Hepatocyte (in vitro differentiated cells): ENCODE measurements around the gene RNU6-9. TPM values are rescaled to one million over a fixed set of nuclear protein-coding genes. Genes with fewer than 3 reads are reported as not detected.

Source experiments
- DNase-seq: peaks from one replicate; pipeline ENCODE4 v3.0.0-alpha.2; 2016; ENCODE audit warnings: low spot score
- H2AFZ ChIP-seq: fragments of 200-600 bp; sonication (generic); 2 replicates; pipeline ENCODE4 v1.6.0; 2016; ENCODE audit warnings: antibody characterized with exemption, mild to moderate bottlenecking
- H3K27ac ChIP-seq: fragments of 200-600 bp; sonication (generic); 2 replicates; pipeline ENCODE4 v1.5.1; 2016; ENCODE audit warnings: mild to moderate bottlenecking
- H3K27me3 ChIP-seq: fragments of 200-600 bp; sonication (generic); 2 replicates; pipeline ENCODE4 v1.6.1; 2016
- H3K36me3 ChIP-seq: fragments of 200-600 bp; sonication (generic); replicated peaks from 2 replicates; pipeline ENCODE4 v1.5.1; 2016; ENCODE audit warnings: low read depth; ENCODE audit not compliant: insufficient read depth
- H3K4me1 ChIP-seq: fragments of 200-600 bp; sonication (generic); 2 replicates; pipeline ENCODE4 v1.5.1; 2016; ENCODE audit warnings: mild to moderate bottlenecking, moderate library complexity; ENCODE audit not compliant: insufficient read depth
- H3K4me2 ChIP-seq: fragments of 200-600 bp; sonication (generic); 2 replicates; pipeline ENCODE4 v1.6.0; 2016
- H3K4me3 ChIP-seq: fragments of 200-600 bp; sonication (generic); 2 replicates; pipeline ENCODE4 v1.5.1; 2016; ENCODE audit warnings: mild to moderate bottlenecking
- H3K79me2 ChIP-seq: fragments of 200-600 bp; sonication (generic); 2 replicates; pipeline ENCODE4 v1.6.0; 2017; ENCODE audit warnings: mild to moderate bottlenecking
- H3K9me2 ChIP-seq: fragments of 200-600 bp; sonication (generic); replicated peaks from 2 replicates; pipeline ENCODE4 v1.6.0; 2017; ENCODE audit warnings: mild to moderate bottlenecking; ENCODE audit not compliant: insufficient read depth
- H3K9me3 ChIP-seq: fragments of 200-600 bp; sonication (generic); 2 replicates; pipeline ENCODE4 v1.5.1; 2016; ENCODE audit warnings: low read depth, mild to moderate bottlenecking
- H4K20me1 ChIP-seq: fragments of 200-600 bp; sonication (generic); 2 replicates; pipeline ENCODE4 v1.6.0; 2016; ENCODE audit warnings: mild to moderate bottlenecking; ENCODE audit not compliant: insufficient read depth, poor library complexity, severe bottlenecking
- CTCF ChIP-seq: fragments of 200-600 bp; sonication (generic); IDR thresholded peaks from 2 replicates; pipeline ENCODE4 v1.5.1; 2016; ENCODE audit warnings: antibody characterized with exemption, mild to moderate bottlenecking; ENCODE audit not compliant: poor library complexity
- EZH2 ChIP-seq: fragments of 200-600 bp; sonication (generic); IDR thresholded peaks from 2 replicates; pipeline ENCODE4 v1.6.1; 2016; ENCODE audit warnings: antibody characterized with exemption, mild to moderate bottlenecking, borderline replicate concordance
- EZH2phosphoT487 ChIP-seq: fragments of 200-600 bp; sonication (generic); IDR thresholded peaks from one replicate; pipeline ENCODE4 v1.6.1; 2018; ENCODE audit warnings: antibody characterized with exemption, mild to moderate bottlenecking, low read depth, moderate library complexity; ENCODE audit not compliant: unreplicated experiment, severe bottlenecking
- WGBS: methylation state at CpG from one replicate; pipeline ENCODE4 v1.1.6; 2016; ENCODE audit warnings: low lambda C conversion rate; ENCODE audit errors: missing lambda C conversion rate; 5-methylcytosine and 5-hydroxymethylcytosine counted together
- polyA plus RNA-seq: library from polyadenylated mRNA; unstranded; fragments of >200 nt; fragmentation: Nextera tagmentation; extraction: Ambion mirVana; gene quantifications from 2 replicates; pipeline ENCODE4 v1.2.1, GENCODE V29; 2016
- total RNA-seq: library from RNA; depleted of rRNA; stranded (reverse); fragments of >200 nt; gene quantifications from 2 replicates; pipeline ENCODE4 v1.2.3, GENCODE V29; 2014

The RNU6-9 gene
- total and polyA plus RNA-seq, 2 experiments from 2014 or later, result not detected

GRCh38 chr19:887599-887998 is 5.7 kb upstream of the RNU6-9 start:
- Histone ChIP-seq H3K4me2 (no peak overlapping the region), H3K27ac (no peak overlapping the region), H3K9me3 (no peaks in the 10 kb centered on the region), H3K9me2 (no peaks in the 10 kb centered on the region), H3K27me3 (no peaks in the 10 kb centered on the region), H2AFZ (no peak overlapping the region), H4K20me1 (no peaks in the 10 kb centered on the region), H3K79me2 (peaks cover 20% of the 10 kb centered on the region), H3K4me3 (no peak overlapping the region), H3K36me3 (no peaks in the 10 kb centered on the region), H3K4me1 (no peaks in the 10 kb centered on the region)
- DNase-seq, result no peak
- TF ChIP-seq CTCF (no peak), EZH2 (no peak), EZH2phosphoT487 (no peak)
- whole genome bisulfite sequencing, result 98% methylated on average over 8 of the region's 10 CpGs

- no peaks in the 10 kb centered on the region for H3K9me3 ChIP-seq
- H3K4me2 ChIP-seq, result no peak overlapping the region
- no peak overlapping the region for H3K27ac ChIP-seq
- DNase-seq, result no peak
- H3K9me2 ChIP-seq, result no peaks in the 10 kb centered on the region
- TF ChIP-seq EZH2phosphoT487, result no peak
- no peak for TF ChIP-seq EZH2
- no peak for TF ChIP-seq CTCF
- no peaks in the 10 kb centered on the region for H3K4me1 ChIP-seq
- no peaks in the 10 kb centered on the region for H3K27me3 ChIP-seq
- 98% methylated on average over 30 of the region's 30 CpGs for WGBS
- H3K79me2 ChIP-seq, result peaks cover 20% of the 10 kb centered on the region
- no peak overlapping the region for H3K4me3 ChIP-seq
- H4K20me1 ChIP-seq, result no peaks in the 10 kb centered on the region
- no peaks in the 10 kb centered on the region for H3K36me3 ChIP-seq
- H2AFZ ChIP-seq, result no peak overlapping the region
Observed at GRCh38 chr19:888581-889385, 4.5 kb upstream of the RNU6-9 start.

- no peak overlapping the region for H2AFZ ChIP-seq
- H3K27me3 ChIP-seq, result no peaks in the 10 kb centered on the region
- no peak for DNase-seq
- TF ChIP-seq EZH2, result no peak
- no peak for TF ChIP-seq EZH2phosphoT487
- TF ChIP-seq CTCF, result no peak
- H3K9me3 ChIP-seq, result no peaks in the 10 kb centered on the region
- no peaks in the 10 kb centered on the region for H3K9me2 ChIP-seq
- H3K79me2 ChIP-seq, result peaks cover 20% of the 10 kb centered on the region
- H3K36me3 ChIP-seq, result no peaks in the 10 kb centered on the region
- no peak overlapping the region for H3K27ac ChIP-seq
- H3K4me1 ChIP-seq, result no peaks in the 10 kb centered on the region
- 98% methylated on average over 26 of the region's 26 CpGs for WGBS
- no peak overlapping the region for H3K4me3 ChIP-seq
- H3K4me2 ChIP-seq, result no peak overlapping the region
- H4K20me1 ChIP-seq, result no peaks in the 10 kb centered on the region
Observed at GRCh38 chr19:889662-890295, 3.5 kb upstream of the RNU6-9 start.
